ENCODE measurements around the gene KIF5A. TPM values are rescaled to one million over a fixed set of nuclear protein-coding genes. Genes with fewer than 3 reads are reported as not detected.
"Not testable (repeated sequence)": the region's sequence is repeated elsewhere in the genome, so short reads cannot be mapped to it uniquely, and the experiment has no call there.

KIF5A gene
- total and polyA plus RNA-seq, 2 donors (not counting 1 experiment from before 2014, with no cell fraction given) = 0.09 to 0.67 TPM

DNA sequence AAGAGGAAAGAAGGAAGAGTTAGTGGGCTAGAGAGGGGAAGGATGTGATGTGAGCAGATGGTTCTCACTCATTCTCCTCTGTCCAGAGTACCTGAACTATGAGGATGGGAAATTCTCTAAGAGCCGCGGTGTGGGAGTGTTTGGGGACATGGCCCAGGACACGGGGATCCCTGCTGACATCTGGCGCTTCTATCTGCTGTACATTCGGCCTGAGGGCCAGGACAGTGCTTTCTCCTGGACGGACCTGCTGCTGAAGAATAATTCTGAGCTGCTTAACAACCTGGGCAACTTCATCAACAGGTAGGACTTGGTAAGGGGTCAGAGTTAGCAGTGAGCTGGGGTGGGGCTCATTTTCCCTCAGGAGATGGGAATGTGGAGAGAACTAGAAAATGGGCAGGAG is 37.2 kb upstream of the KIF5A start:
- Mint-ChIP-seq H3K4me1 (peaks cover 2% of the 10 kb centered on the region), H3K4me3 (no peak overlapping the region), H3K27me3 (no peaks in the 10 kb centered on the region), H3K27ac (peak overlapping the region; percentile 46), H3K9me3 (ENCODE audit: insufficient read depth) (no peaks in the 10 kb centered on the region)
- ChIA-PET CTCF (no interaction called here), POLR2A (interaction anchor here (0.7 kb wide), 1 partner anchor 10 kb away, joined by 5 read pairs; no protein-coding TSS in a partner anchor)
- peak overlapping the region in 1 of 2 donors; percentile 20 for H3K27ac ChIP-seq (ENCODE audit: low read length in 2 of 2)
- peaks cover 27 to 69% of the 10 kb centered on the region in 2 experiments for H3K36me3 ChIP-seq (replicated peaks in 1 of 2; ENCODE audit: control extremely low read depth in 1 of 2, control insufficient read depth in 1 of 2, extremely low read depth in 1 of 2, insufficient read depth in 2 of 2, low read length in 1 of 2)
- H4K20me1 ChIP-seq (ENCODE audit: control insufficient read depth, insufficient read depth, low read length, poor library complexity, severe bottlenecking) = peaks cover 5% of the 10 kb centered on the region
- no peak overlapping the region for H3K9ac ChIP-seq (ENCODE audit: low read length)
- no peaks in the 10 kb centered on the region for H3K27me3 ChIP-seq (replicated peaks in 1 of 4; ENCODE audit: control extremely low read depth in 1 of 4, control insufficient read depth in 3 of 4, insufficient read depth in 4 of 4, low read length in 3 of 4)
- intact Hi-C loops (cut with micrococcal nuclease) = no loop called here
- TF ChIP-seq, protein P1, sequence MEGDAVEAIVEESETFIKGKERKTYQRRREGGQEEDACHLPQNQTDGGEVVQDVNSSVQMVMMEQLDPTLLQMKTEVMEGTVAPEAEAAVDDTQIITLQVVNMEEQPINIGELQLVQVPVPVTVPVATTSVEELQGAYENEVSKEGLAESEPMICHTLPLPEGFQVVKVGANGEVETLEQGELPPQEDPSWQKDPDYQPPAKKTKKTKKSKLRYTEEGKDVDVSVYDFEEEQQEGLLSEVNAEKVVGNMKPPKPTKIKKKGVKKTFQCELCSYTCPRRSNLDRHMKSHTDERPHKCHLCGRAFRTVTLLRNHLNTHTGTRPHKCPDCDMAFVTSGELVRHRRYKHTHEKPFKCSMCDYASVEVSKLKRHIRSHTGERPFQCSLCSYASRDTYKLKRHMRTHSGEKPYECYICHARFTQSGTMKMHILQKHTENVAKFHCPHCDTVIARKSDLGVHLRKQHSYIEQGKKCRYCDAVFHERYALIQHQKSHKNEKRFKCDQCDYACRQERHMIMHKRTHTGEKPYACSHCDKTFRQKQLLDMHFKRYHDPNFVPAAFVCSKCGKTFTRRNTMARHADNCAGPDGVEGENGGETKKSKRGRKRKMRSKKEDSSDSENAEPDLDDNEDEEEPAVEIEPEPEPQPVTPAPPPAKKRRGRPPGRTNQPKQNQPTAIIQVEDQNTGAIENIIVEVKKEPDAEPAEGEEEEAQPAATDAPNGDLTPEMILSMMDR (IDR thresholded peaks at IDR 0.05) = no peak
- no peak for TF ChIP-seq EZH2 (IDR thresholded peaks at IDR 0.05; ENCODE audit: borderline replicate concordance, insufficient read depth, low read depth, low read length, poor library complexity, severe bottlenecking)
- peaks cover 3% of the 10 kb centered on the region for H3K79me2 ChIP-seq (ENCODE audit: control insufficient read depth, insufficient read depth, low read length)
- no peak overlapping the region for H3K4me2 ChIP-seq (replicated peaks; ENCODE audit: low read depth, low read length, poor library complexity, severe bottlenecking)
- DNase-seq (no peak), ATAC-seq (ENCODE audit: low read depth) (no peak)
- no peak overlapping the region for H3K4me3 ChIP-seq (ENCODE audit: control extremely low read depth in 1 of 5, extremely low read depth in 1 of 5, insufficient read depth in 1 of 5, low read depth in 2 of 5, low read length in 4 of 5)
- no peaks in the 10 kb centered on the region for H3K9me3 ChIP-seq (ENCODE audit: control extremely low read depth in 1 of 3, control insufficient read depth in 2 of 3, insufficient read depth in 1 of 3, low read length in 2 of 3)
- H3K4me1 ChIP-seq (ENCODE audit: control insufficient read depth in 2 of 2, insufficient read depth in 2 of 2, low read length in 2 of 2) = no peaks in the 10 kb centered on the region
- H2AFZ ChIP-seq (ENCODE audit: insufficient read depth, low read depth, low read length, poor library complexity, severe bottlenecking) = no peak overlapping the region
- 99% methylated on average over 6 of the region's 6 CpGs for WGBS (ENCODE audit: insufficient coverage)

DNA sequence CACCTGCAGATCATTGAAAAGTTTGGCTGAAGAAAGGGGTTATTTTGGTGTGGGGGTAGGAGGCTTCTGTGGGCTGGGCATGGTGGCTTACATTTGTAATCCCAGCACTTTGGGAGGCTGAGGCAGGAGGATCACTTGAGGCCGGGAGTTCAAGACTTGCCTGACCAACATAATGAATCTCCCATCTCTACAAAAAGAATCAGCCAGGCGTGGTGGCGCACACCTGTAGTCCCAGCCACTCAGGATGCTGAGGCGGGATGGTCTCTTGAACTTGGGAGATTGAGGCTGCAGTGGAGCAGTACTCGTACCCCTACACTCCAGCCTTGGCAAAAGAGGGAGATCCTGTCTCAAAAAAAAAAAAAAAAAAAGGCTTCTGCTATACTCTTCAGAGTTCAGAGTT is 36.6 kb upstream of the KIF5A start:
- 89% methylated on average over 1 of the region's 5 CpGs for WGBS (ENCODE audit: insufficient coverage)
- H3K27me3 ChIP-seq (replicated peaks in 1 of 4; ENCODE audit: control extremely low read depth in 1 of 4, control insufficient read depth in 3 of 4, insufficient read depth in 4 of 4, low read length in 3 of 4) = no peaks in the 10 kb centered on the region
- ChIA-PET POLR2A (no interaction called here), CTCF (no interaction called here)
- peaks cover 5% of the 10 kb centered on the region for H4K20me1 ChIP-seq (ENCODE audit: control insufficient read depth, insufficient read depth, low read length, poor library complexity, severe bottlenecking)
- Mint-ChIP-seq H3K9me3 (ENCODE audit: insufficient read depth) (no peaks in the 10 kb centered on the region), H3K27me3 (no peaks in the 10 kb centered on the region), H3K27ac (no peak overlapping the region), H3K4me3 (no peak overlapping the region), H3K4me1 (peaks cover 6% of the 10 kb centered on the region)
- no peaks in the 10 kb centered on the region for H3K9me3 ChIP-seq (ENCODE audit: control extremely low read depth in 1 of 3, control insufficient read depth in 2 of 3, insufficient read depth in 1 of 3, low read length in 2 of 3)
- intact Hi-C loops (cut with micrococcal nuclease) = no loop called here
- H3K79me2 ChIP-seq (ENCODE audit: control insufficient read depth, insufficient read depth, low read length) = peaks cover 7% of the 10 kb centered on the region
- ATAC-seq (ENCODE audit: low read depth) = no peak
- no peak for TF ChIP-seq EZH2 (IDR thresholded peaks at IDR 0.05; ENCODE audit: borderline replicate concordance, insufficient read depth, low read depth, low read length, poor library complexity, severe bottlenecking)
- TF ChIP-seq, protein P1 (IDR thresholded peaks at IDR 0.05) = no peak
- peaks cover under 1 to 4% of the 10 kb centered on the region in 2 donors for H3K4me1 ChIP-seq (ENCODE audit: control insufficient read depth in 2 of 2, insufficient read depth in 2 of 2, low read length in 2 of 2)
- H3K36me3 ChIP-seq (replicated peaks in 1 of 2; ENCODE audit: control extremely low read depth in 1 of 2, control insufficient read depth in 1 of 2, extremely low read depth in 1 of 2, insufficient read depth in 2 of 2, low read length in 1 of 2) = peaks cover 27 to 73% of the 10 kb centered on the region in 2 experiments
- H3K4me3 ChIP-seq (ENCODE audit: control extremely low read depth in 1 of 5, extremely low read depth in 1 of 5, insufficient read depth in 1 of 5, low read depth in 2 of 5, low read length in 4 of 5) = no peak overlapping the region
- H2AFZ ChIP-seq (ENCODE audit: insufficient read depth, low read depth, low read length, poor library complexity, severe bottlenecking) = no peak overlapping the region
- no peak overlapping the region for H3K4me2 ChIP-seq (replicated peaks; ENCODE audit: low read depth, low read length, poor library complexity, severe bottlenecking)
- DNase-seq = no peak
- H3K27ac ChIP-seq (ENCODE audit: low read length in 2 of 2) = peak overlapping the region in 1 of 2 donors; percentile 12
- H3K9ac ChIP-seq (ENCODE audit: low read length) = no peak overlapping the region

DNA sequence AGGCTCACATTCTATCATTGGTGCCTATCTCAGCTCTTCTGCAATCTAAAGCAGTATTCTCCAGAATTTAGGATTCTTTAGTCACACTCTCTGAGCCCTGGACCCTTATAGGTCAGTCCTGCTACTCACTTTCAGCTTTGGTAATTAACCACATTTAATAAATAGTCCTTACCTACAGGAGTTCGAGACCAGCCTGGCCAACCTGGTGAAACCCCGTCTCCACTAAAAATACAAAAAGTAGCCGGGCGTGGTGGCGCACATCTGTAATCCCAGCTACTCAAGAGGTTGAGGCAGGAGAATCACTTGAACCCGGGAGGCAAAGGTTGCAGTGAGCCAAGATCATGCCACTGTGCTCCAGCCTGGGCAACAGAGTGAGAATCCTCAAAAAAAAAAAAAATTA is 36.2 kb upstream of the KIF5A start:
- POLR2A ChIA-PET = interaction anchor here (0.6 kb wide), 1 partner anchor 90 kb away, joined by 3 read pairs; no protein-coding TSS in a partner anchor

More for the DNA sequence above, 36.2 kb upstream of the KIF5A start:
- H3K4me2 ChIP-seq (replicated peaks; ENCODE audit: low read depth, low read length, poor library complexity, severe bottlenecking); H3K4me3 Mint-ChIP-seq; H3K9ac ChIP-seq (ENCODE audit: low read length); CTCF ChIA-PET; H3K27ac ChIP-seq (ENCODE audit: low read length in 2 of 2); H3K4me1 ChIP-seq (ENCODE audit: control insufficient read depth in 2 of 2, insufficient read depth in 2 of 2, low read length in 2 of 2); H3K4me3 ChIP-seq (ENCODE audit: control extremely low read depth in 1 of 5, extremely low read depth in 1 of 5, insufficient read depth in 1 of 5, low read depth in 2 of 5, low read length in 4 of 5); H2AFZ ChIP-seq (ENCODE audit: insufficient read depth, low read depth, low read length, poor library complexity, severe bottlenecking); intact Hi-C loops (cut with micrococcal nuclease); H3K27me3 Mint-ChIP-seq; DNase-seq; H3K9me3 Mint-ChIP-seq (ENCODE audit: insufficient read depth); H3K27me3 ChIP-seq (replicated peaks in 1 of 4; ENCODE audit: control extremely low read depth in 1 of 4, control insufficient read depth in 3 of 4, insufficient read depth in 4 of 4, low read length in 3 of 4); H3K27ac Mint-ChIP-seq; ATAC-seq (ENCODE audit: low read depth); H4K20me1 ChIP-seq (ENCODE audit: control insufficient read depth, insufficient read depth, low read length, poor library complexity, severe bottlenecking); H3K9me3 ChIP-seq (ENCODE audit: control extremely low read depth in 1 of 3, control insufficient read depth in 2 of 3, insufficient read depth in 1 of 3, low read length in 2 of 3): not testable (repeated sequence)
- Histone ChIP-seq H3K36me3 (replicated peaks in 1 of 2; ENCODE audit: control extremely low read depth in 1 of 2, control insufficient read depth in 1 of 2, extremely low read depth in 1 of 2, insufficient read depth in 2 of 2, low read length in 1 of 2) (peaks cover 27 to 73% of the 10 kb centered on the region in 2 experiments), H3K79me2 (ENCODE audit: control insufficient read depth, insufficient read depth, low read length) (peaks cover 11% of the 10 kb centered on the region)
- H3K4me1 Mint-ChIP-seq = peaks cover 10% of the 10 kb centered on the region
- 88% methylated on average over 5 of the region's 6 CpGs for WGBS (ENCODE audit: insufficient coverage)
